T-helper 2 cell (primary cell): Measurements from ENCODE around the gene SLC5A10.
"Not testable (repeated sequence)": the region's sequence is repeated elsewhere in the genome, so short reads cannot be mapped to it uniquely, and the experiment has no call there.

Experiments
- DNase-seq, 5 experiments: peaks; one replicate each; pipeline versions ENCODE4 v3.0.0 to v3.0.0-alpha.2; 2012 to 2022
- total RNA-seq, 2 donors: gene quantifications; one replicate each; lab custom pipeline; 2026; lab: John Stamatoyannopoulos, UW

Gene SLC5A10
- total RNA-seq: 0 to 0.07 reads per million in 2 donors

DNA sequence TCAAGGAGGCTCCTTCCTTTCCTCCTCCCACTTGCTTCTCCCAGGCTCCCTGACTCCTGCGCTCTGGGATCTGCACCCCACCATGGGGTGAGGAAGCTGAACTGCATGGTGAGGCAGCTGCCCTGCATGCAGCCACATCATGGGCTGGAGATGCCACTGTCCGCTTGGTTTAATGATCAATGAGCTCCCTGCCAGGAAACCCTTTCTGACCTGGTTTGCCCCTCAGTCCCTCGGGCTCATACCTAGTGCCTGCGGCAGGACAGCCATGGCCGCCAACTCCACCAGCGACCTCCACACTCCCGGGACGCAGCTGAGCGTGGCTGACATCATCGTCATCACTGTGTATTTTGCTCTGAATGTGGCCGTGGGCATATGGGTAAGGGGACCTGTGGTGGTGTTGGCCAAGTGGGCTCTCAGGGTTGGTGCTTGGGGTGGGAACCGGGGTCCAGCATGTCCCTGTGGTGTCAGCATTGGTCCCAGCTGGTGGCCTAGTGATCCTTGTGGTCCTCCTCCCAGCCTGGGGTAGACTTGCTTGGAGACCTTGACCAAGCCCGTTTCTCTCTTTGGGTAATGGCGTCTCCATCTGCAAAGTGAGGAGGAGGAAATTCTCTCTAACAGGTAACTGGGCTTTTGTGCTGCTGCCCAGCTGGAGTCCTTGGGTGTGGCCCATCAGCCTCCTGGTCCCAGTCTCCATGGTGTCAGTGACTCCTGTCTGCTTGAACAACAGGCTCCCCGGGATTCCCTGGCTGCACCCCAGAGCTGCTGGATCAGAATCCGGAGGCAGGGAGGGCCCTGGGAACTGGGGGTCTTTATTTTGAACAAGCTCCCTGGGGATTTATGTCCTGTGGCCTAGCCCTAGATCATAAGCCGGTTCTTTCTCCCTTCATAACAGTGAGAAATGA, at the start of gene SLC5A10:
SLC5A10 (plus strand) TSS at position 225 of the 902 bp plus-strand sequence; CDS start at position 266, 41 bp downstream.
- DNase-seq: no peak

- DNase-seq: no peak
Measured at GRCh38 chr17:18904482-18904881, 47.5 kb upstream of the SLC5A10 start.

GRCh38 chr17:18905226-18905625, 46.7 kb upstream of the SLC5A10 start:
- DNase-seq: no peak

DNA sequence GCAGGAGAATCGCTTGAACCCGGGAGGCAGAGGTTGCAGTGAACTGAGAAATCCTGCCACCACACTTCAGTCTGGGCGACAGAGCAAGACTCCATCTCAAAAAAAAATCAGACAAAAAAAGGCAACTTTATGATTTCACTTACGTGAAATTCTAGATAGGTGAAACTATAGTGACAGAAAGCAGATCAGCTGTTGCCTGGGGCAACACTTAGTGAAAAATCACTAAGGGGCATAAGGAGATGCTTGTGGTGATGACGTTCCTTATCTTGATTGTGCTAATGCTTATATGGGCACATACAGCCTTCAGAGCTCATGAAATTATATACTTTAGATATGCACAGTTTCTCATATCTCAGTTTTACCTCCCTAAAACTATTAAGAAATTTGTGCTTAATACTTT, 41.6 kb upstream of the SLC5A10 start:
- DNase-seq: no peak

GRCh38 chr17:18910881-18911280, 41.1 kb upstream of the SLC5A10 start:
- no peak for DNase-seq

DNA sequence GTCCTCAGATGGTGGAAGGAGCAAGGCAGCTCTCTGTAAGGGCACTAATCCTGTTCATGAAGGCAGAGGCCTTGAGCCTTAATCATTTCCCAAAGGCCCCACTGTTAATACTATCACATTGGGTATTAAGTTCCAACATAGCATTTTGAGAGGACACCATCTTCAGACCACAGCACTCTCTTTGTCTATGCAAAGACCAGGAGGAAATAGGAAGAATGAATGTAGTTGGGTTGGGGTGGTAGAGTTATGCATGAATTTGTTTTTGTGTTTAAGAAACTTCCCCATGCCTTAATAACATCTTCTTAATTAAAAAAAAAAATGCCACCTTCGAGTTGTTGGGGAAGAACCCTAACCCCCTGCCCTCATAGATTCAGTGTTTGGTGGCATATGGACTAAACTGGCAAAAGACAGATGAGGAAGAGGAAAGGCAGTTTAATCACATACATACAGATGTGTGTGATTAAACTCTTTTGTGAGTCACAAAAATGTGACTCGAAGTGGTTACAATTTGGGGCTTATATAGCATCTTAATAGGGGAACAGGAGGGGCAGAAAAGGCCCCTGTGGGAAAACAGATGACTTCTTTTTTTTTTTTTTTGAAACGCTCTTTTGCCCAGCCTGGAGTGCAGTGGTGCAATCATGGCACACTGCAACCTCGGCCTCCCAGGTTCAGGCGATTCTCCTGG, 35.0 kb upstream of the SLC5A10 start:
- DNase-seq: no peak

DNA sequence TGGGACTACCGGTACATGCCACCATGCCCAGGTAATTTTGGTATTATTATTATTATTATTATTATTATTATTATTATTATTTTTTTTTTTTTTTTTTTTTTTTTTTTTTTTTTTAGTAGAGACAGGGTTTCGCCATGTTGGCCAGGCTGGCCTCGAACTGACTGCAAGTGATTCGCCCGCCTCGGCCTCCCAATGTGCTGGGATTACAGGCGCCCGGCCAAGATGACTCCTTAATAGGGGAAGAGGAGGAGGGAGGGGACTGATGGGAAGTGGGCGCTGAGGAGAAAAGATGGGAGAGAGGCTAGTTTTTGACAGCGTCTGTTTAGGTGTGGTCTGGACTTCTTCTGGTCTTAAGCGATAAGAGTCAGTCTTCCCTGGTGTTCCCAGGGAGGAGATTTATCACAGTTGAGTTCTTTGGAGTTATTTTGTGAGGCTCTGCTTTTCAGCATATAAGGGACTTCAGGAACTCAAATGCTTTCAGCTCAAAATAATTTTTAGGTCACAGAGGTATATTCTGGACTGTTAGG, 34.4 kb upstream of the SLC5A10 start:
- DNase-seq: no peak

DNA sequence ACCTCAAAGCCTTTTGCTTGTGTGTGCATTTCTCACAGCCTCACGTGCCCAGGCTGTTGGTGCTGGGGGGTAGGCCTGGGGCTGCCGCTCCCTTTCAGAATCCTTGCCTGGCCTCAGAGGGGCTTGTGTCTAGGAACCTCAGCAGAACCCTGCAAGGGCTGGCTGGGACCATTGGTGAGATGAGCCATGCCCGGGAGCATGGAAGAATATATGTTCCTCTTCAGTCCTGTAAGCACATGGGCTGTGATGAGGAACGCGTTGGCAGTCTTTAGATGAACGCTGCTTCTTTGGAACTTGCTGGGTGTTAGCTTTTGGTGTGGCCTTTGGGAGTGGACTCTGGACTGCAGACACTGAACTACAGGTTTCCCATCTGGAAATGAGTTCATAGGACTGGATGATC, 32.0 kb upstream of the SLC5A10 start:
- no peak for DNase-seq

- peak in 1 of 5 experiments; percentile 61 for DNase-seq
Measured at GRCh38 chr17:18920911-18921441, 31.0 kb upstream of the SLC5A10 start.

DNA sequence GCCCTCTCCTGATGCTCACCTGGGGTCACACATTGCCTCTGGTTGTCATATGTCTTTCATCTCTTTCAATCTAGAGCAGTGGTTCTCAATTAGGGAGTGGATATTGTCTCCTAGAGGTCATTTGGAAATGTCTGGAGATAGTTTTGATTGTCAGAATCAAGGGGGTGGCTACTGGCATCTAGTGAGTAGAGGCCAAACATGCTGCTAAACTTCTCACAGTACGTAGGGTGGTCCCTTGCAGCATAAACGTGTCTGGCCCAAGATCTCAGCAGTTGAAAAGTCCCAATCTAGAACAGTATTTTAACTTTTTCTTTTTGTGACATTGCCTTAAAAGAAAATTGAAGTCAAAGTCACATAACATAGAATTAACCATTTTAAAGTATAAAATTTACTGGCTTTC, 30.5 kb upstream of the SLC5A10 start:
- DNase-seq: no peak

DNA sequence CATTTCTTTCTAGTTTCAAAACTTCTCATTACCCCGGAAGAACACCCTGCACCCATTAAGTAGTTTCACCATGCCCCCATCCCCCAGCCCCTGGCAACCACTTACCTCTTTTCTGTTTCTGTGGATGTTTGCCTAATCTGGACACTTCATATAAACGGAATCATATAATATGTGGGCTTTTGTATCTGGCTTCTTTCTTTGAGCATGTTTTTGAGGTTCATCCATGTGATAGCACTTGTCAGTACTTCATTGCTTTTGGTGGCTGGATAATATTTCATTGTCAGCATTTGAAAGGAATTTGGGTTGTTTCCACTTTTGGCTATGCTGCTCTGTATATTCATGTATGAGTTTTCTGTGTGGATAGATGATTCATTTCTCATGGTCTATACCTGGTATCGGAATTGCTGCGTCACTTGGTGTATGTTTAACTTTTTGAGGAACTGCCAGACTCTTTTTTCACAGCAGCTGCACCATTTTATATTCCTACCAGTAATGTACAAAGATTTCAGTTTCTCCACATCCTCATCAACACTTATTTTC, 30.0 kb upstream of the SLC5A10 start:
- DNase-seq: peak in 1 of 5 experiments; percentile 83

DNA sequence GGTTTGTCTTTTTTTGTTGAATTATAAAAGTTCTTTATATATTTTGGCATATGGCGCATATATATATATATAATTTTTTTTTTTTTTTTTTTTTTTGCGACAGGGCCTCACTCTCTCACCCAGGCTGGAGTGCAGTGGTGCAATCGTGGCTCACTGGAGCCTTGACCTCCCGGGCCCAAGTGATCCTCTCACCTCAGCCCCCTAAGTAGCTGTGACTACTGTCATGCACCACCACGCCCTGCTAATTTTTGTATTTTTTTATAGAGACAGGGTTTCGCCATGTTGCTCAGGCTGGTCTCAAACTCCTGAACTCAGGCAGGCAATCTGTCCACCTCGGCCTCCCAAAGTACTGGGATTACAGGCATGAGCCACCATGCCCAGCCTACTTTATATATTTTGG, 29.4 kb upstream of the SLC5A10 start:
- DNase-seq: not testable (repeated sequence)

GRCh38 chr17:18925187-18925586, 26.8 kb upstream of the SLC5A10 start:
- peak in 1 of 5 experiments; percentile 26 for DNase-seq

- peak in 1 of 5 experiments; percentile 34 for DNase-seq
Measured at GRCh38 chr17:18928628-18929125, 23.3 kb upstream of the SLC5A10 start.

DNA sequence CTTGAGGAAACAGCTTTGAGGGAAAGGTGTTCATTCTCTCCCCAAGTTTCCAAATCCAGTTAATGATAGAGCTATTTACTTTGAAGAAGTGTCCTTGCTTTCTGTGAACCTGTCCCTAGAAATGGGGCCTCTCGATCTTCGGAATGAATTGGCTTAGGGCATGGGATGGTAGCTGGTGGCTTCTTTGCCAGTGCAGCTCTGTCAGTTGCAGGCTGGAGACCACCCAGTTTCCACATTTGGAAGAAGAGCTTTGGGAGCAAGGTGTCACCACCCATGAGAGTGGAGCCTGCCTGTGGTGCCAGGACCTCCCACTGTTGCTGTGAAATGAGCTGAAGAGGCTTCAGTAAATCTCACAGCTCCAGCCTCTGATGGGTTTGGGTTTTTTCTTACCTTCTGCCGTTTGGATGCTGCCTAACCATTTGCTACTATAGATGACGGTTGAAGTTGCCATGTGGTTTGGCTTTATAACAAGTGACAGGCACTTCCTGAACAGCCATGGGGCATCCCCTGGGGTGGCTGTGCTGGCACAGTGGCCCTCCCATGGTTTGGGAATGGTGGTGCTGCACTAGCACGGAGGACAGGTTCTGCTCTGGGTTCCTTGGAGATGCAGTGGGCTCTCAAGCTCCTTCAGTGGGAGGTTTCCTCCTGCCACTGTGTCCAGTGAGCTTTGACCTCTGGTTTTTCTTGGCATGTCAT, 19.5 kb upstream of the SLC5A10 start:
- DNase-seq: peak in 1 of 5 experiments; percentile 54

GRCh38 chr17:18933102-18934058, 18.6 kb upstream of the SLC5A10 start:
- peak in 1 of 5 experiments; percentile 59 for DNase-seq

DNA sequence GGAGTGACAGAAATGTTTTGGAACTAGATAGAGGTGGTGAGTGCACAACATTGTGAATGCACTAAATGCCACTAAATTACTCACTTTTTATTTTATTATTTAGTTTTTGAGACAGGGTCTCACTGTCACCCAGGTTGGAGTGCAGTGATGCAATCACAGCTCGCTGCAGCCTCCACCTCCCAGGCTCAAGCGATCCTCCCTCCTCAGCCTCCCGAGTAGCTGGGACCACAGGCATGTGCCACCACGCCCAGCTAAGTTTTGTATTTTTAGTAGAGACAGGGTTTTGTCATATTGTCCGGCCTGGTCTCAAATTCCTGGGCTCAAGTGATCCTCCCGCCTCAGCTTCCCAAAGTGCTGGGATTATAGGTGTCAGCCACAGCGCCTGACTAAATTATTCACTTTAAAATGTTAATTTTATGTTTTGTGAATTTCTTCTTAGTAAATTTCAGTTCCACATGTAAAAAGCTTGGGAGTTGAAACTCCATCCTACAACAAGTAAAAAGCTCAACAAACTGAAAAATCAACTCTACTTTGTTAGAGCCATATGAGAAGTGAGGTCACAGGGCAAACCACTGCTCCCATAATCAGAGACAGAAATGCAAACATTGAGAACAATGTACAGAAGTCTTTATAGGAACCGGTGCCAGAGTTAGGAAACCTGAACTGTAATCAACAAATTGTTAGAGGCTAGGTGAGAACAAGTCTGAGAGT, 13.8 kb upstream of the SLC5A10 start:
- DNase-seq: no peak

DNA sequence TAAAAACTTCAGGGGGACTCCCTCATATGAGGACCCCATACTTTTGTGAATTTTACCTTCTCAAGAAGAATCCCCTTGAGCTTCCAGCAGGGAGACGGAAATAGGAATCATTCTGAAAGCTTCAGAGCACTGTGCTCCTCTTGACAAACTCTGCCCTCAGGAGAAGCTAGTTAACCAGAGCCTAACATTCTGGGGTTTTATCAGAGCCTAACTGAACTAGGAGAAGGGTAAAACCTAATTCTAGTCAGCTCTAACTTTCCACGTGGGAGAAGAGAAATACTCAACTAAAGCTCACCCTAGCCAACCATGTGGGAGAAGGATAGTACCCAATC, 13.3 kb upstream of the SLC5A10 start:
- DNase-seq: no peak

- no peak for DNase-seq
Measured at GRCh38 chr17:18944646-18945045, 7.3 kb upstream of the SLC5A10 start.

DNA sequence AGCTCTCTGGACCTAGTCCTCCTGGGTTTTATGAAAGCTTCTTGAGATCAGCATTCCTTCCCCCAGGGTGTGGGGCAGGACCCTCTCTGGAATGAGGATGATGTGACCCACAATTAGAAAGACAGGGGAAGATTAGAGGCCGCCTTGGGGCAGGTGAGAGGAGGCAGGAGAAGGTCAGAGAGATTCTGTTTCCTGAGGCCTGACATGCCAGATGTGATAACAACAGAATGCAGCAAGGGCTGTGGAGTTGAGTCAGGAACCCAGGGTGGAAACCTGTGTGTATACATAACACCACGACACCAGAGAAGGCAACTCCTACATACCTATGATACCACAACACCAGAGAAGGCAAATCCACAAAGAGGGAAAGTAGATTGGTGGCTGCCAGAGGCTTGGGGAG, 5.4 kb upstream of the SLC5A10 start:
- DNase-seq: no peak
